Measurements from ENCODE around the gene HNRNPA3.
"Not testable (repeated sequence)": the region's sequence is repeated elsewhere in the genome, so short reads cannot be mapped to it uniquely, and the experiment has no call there.

HNRNPA3 gene

DNA sequence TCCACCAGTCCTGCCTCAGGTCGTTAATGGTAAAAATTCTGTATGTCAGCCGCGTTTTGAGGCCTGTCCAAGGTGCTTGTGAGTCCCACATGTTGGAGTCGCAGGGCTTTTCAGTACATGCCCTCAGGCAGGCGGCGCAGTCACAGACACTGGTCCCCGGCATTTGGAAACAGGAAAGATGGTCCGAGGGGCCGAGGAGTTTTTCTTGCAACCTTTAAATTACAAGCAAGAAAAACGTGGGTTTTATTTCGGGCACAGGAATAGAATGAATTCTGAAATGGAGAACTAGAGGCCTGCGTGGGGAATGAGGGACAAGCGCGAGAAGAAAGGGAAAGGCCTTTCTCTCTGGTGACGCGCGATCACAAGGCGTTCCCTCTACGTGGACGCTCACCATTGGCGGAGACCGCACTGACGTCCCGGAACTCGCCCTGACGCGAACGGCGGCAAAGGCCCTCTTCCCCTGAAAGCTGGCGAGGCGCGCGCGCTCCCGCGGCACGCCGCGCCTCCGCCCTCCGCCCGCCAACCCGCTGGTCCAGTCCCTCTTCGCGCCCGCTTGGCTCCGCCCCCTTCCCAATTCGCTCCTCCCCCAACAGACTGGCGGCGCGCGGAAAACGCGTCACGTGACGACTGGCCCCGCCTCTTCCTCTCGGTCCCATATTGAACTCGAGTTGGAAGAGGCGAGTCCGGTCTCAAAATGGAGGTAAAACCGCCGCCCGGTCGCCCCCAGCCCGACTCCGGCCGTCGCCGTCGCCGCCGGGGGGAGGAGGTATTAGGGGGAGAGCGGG is at the start of gene HNRNPA3:
Gene HNRNPA3 (plus strand): TSS at position 689 of the 785 bp plus-strand sequence. CDS start 6 bp downstream, at position 695.
- DNase-seq: peak; percentile 100

DNA sequence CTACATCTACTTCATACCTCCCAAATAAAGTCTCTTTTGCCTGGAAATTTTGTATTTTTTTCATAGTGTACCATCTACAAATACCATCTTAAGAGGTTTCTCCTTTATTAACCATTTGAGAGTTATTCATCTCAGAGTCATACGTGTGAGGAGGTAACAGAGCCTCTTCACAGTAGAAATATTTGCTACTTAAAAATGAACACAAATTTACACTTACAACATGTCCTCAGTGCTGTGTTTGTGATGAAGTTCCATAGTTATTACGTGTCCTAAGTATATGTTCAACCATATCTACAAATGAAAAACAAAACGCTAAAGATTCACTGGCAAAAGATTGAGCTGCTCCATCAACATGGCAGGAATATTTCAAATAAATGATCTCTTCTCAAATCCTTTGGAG is 48.5 kb upstream of the HNRNPA3 start:
- DNase-seq: no peak

DNA sequence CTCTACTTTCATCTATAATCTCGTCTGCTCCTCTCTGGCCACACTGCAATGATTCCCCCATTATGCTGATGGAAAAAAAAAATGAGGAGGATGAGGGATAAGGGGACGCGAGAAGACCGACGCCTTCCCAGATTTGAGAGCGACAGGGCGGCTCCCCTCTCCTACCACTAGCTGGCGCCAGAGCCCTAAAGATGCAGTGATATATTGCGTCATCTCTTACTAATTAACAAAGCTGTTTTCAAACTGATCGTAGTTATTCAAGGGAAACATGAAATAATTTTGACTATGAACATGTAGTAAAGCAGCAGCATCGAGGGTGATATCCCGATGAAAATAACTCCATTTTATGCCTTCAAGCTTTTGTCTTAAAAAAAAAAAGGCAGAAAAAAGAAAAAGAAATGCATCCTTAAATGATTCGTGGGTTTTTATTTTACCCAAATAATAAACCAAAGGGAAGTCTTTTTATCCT is 48.0 kb upstream of the HNRNPA3 start:
- peak; percentile 74 for DNase-seq

DNA sequence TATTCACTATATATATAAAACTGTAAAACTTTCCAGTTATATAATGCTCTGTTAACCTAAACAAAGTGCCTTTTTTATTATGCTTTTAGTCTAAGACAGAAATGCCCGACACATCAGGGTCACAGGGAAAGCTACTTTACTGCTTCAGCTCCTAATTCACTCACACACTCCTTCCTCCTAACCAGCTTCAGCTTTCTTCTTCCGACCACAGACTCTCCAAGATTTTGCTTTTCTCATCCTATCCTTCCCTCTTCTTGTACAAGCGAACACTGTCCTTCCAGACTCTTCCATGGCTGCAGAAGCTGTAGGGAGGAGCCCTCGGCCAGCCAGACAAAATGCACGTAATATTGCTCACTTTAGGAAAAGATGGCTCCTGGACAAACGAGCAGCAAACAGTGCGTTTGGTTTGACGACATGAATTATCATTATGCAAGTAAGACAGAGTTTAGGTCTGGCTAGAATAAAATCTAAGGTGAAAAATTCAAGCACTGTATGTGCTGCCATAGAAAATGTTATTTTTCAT is 47.5 kb upstream of the HNRNPA3 start:
- no peak for DNase-seq

DNA sequence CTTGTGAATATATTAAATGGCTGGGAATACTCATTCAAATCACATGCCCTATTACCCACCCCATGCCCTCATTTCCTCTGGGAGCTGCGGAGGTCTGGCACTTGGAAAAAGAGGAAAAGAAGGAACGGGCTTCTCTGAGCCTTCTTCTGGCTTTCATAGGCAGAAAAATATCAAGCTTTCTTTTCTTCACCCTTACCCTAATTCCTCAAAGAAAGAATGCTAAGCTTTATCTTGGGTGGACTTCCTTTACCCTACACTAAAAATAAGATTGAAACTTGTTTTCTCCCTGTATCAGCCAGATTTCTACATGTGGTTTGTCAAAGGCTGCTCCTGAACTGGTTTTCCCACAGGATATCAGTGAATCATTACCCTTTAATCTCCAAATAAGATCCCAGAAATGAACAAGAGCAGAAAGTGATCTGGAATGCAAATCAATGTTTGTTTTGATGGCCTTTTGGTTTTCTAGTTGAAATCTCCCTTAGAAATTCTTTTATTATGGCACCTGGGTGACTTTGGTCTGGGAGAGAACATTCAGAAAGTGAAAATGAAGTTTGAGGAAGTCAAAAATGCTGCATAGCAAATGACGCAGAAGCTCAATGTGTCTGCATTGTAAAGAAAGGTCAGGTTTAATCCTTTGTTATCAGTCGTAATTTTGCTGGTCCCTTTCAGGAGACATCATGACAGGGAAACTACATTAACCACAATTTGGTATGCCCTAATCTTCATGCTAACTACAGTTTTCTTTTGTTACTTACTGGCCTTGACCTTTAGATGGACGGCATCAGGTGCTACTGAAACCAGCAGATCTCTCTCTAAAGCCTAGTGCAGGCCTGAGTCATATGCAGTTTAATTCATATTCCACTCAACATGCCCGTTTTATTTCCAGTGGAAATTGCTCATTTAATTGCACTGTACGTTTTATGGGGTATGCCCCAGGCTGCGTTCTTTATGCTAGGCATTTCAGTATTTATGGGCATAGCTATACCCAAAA is 46.6 kb upstream of the HNRNPA3 start:
- DNase-seq: no peak

DNA sequence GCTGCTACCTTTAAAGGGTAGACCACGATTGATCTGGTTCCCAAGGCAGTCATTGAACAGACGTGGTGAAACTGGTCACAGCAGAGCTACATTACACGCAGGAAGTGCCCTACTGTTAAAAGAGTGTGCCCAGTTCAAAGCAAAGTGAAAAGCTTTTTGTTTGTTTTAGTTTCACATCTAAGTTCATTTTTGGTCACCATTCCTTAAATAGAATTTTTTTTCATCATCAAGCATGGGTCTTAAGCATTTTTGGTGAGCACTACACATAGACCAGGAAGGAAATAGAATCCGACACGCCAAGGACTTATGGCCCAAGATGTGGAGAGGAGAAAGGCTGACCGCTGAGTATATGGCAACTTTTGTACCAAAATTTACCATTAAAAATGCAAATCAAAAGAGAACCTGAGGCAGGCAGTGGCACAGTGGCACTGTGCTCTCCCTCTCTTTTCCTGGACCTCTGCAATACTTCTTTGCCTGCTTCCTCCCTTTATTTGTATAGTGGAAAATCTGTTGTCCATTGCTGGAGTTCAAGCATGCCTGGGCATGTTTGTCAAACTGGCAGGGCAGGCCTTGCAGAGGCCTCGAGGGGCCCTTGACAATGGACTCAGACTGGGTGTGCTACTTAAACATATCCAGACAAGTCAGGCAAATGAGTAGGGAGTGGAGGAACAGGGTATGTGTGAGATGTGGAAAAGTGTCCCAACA is 42.6 kb upstream of the HNRNPA3 start:
- DNase-seq: no peak

DNA sequence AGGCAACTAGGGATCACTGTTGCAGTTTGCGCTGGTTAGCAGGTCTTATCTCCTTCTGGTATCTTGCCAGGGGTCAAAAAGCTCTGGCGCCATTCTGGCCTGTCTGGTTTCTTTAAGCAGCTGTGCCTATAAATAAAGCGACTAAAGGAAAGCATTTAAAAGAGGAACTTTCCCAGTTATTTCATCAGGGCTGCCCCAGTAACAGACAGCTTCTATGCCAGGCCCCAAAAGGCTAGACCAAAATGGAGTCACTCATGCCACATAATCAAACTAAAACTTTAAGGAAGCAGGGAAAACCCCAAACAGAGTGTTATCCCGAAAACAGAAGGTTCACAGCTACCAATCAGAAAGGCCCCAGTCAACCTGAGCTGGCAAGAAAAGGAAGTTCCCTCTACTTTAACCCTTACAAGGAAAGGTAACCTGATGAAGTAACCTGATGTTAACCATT is 41.2 kb upstream of the HNRNPA3 start:
- DNase-seq: peak; percentile 36

DNA sequence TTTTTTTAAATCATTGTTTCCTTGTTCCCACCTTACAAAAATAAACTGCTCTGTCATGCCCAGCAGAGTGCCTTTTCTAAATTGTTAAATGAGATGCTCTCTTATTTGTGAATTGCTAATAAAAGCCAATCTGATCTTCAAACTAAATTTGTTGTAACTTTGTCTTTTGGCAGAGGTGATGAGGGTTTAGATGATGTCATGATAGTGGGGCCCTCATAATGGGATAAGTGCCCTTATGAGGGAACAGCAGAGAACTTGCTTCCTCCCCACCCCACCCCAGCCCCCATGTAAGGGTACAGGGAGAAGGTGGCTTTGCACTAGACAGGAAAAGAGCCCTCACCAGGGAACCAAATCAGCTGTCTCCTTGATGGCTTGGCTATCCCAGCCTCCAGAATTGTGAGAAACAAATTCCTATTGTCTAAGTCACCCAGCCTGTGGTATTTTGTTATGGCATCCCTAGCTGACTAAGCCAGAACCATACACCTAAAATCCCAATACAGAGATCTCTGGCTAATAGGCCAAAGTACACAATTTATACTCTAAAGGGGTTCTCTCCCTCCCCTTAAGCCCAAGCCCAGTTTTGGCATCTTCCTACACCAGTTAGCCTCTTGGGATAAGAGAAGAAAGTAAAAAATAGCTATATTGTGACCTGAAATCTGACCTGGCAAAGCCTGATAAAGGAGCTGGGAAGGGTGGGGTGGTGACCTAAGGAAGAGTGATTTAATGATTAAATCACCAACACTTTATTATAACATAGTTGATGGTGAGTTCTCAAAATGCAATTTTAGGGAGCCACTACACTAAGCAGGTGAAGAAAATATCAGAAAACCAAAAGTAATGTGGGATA is 40.3 kb upstream of the HNRNPA3 start:
- DNase-seq: no peak

DNA sequence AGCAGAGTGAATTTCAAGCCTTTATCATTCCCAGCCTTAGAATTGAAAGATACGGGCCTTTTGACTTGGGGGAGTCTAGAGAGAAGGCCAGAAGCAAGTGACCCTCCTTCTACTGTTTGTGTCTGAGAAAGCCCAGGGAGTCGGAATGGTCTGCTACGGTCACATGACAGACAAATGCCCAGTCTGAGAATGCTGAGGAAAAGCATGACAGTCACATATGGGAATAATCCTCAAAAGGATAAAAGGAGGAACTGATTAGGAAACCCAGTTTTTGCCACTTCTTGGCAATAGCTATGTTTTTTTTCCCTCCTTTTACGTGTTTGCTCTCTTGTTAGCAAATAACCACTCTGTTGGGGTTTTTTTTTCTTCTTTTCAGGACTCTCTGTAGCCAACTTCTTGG is 38.1 kb upstream of the HNRNPA3 start:
- no peak for DNase-seq

DNA sequence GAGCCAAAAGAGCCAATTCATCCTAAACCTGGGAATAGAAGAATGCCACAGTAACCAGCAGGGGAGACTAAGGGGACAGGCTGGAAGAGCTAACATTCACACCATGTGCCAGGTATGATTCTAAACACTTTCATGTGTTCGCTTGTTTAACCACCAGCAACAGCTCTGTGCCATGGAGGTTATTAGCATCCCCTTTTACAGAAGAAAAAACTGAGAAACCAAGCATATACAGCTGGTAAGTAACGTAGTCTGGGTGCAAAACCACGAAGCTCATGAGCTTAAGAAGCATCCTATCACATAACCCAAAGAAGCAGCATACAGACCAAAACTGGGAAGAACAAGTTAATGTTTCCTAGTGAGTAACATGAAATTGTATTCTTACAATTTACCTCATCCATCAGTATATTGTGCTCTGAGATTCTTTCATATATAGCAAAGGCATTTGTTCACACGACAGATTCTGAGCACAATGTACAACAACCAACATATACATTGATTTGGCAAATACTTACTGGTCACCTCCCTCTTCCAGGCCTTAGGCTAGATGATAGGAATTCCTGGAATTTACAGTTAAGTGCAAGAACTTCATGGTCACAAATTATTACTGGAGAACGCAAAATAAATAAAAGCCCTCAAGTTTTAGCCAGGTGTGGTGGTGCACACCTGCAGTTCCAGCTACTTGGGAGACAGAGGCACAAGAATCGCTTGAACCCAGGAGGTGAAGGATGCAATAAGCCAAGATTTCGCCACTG is 36.5 kb upstream of the HNRNPA3 start:
- no peak for DNase-seq

DNA sequence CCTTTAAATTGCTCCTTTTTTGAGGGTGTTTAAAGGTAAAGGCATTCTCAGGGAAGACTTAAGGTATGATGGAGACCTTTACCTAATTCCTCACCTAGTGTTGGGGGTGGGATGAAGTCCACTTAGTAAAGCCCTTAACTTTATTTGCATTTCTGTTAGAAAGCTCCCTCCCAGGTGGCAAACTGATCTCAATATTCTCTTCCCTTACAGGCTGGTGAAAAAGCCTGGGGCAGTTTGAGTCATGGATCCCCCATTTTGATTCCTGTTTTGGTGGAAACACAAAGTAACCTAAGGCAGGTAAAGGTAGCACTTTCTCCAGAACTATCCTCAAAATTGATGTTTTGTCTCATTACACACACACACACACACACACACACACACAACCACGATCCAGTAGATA is 33.8 kb upstream of the HNRNPA3 start:
- DNase-seq: no peak

DNA sequence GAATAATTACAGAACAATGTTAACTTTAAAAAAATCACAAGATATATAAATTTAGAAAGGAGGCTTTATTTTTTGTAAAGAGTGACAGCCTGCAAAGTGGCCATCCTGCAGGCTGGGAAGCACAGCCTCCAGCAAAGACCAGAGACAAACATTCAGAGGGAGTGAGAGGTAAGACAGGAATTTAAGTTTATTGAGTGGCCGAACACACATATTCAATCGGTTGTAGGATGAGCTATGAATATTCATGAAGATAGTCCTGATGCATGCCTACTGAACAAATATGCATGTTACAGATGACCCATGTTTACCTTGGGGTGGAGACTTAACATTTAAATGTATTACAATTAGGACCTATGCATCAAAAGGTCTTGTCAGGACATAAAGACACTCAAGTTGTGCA is 33.4 kb upstream of the HNRNPA3 start:
- no peak for DNase-seq

DNA sequence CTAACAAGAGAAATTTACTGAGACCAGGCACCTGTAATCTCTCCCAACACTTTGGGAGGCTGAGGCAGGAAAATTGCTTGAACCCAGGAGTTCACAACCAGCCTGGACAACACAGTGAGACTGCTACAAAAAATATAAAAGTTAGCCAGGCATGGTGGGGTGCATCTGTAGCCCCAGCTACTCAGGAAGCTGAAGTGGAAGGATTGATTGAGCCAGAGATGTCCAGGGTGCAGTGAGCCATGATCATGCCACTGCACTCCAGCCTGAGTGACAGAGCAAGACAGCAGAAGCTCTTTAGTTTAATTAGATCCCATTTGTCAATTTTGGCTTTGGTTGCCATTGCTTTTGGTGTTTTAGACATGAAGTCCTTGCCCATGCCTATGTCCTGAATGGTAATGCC is 32.9 kb upstream of the HNRNPA3 start:
- not testable (repeated sequence) for DNase-seq

DNA sequence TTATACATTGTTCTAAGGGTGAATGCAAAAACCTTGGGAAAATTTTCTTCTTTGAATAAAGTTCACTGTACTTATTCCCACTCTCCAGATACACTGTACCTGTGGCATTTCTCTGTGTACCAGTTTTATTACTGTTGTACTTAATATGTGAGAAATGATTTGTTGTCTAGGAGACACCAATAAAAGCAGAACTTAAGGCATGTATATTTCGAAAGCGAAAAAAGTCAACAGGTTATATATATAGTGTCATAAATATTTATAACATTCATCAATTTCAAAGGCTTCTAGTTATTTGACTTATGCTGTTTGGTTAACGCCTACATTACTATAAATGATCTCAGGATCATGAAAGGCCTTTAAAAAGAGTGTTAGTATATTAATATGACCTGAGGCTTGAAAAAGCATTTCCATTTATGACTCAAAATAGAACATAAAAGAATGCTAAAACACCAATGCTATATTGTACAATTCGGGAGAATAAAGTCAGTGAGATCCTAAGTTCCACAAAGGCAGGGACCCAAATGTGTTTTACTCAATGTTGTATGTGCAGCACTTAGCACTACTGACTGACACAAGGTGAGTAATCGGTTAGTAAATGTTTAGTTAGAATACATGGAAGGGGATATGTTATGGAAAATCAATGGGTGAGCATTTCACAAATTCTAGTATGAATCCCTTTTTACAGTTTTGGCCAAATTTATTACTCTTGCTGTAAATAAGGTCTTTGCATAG is 32.2 kb upstream of the HNRNPA3 start:
- no peak for DNase-seq

DNA sequence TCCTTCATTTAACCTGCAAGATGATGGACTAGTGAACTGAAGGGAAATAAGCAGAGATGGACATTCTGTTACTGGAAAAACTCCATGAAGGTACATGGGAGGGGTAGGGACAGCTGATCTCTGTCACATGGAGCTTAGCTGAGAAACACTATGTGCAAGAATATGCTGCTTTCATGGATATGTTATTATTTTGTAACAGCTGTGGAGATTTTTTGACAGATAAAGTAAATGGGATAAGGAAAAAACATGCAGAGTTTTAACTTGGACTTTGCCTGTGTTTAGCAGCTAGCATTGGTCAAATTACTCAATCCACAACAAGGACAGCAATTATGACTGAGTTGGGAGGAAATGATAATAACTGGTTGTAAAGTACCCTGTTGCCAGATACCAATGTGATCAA is 28.7 kb upstream of the HNRNPA3 start:
- no peak for DNase-seq

DNA sequence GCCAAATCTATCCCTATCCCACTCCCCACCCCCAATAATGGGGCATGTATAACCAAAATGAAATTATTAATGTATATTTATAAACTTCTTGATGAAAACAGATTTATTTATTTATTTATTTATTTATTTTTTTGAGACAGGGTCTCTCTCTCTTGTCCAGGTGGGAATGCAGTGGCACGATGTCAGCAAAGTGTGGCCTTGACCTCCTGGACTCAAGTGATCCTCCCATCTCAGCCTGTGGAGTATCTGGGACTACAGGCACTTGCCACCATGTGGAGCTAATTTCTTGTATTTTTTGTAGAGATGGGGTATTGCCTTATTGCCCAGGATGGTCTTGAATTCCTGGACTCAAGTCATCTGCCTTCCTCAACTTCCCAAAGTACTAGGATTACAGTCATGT is 28.0 kb upstream of the HNRNPA3 start:
- DNase-seq: no peak

DNA sequence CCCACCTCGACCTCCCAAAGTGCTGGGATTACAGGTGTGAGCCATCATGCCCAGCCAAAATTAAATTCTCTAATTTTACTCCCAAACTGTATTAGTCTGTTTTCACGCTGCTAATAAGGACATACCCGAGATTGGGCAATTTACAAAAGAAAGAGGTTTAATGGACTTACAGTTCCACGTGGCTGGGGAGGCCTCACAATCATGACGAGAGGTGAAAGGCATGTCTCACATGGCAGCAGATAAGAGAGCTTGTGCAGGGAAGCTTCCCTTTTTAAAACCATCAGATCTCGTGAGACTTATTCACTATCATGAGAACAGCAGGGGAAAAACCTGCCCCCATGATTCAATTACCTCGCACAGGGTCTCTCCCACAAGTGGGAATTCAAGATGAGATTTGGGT is 26.6 kb upstream of the HNRNPA3 start:
- DNase-seq: not testable (repeated sequence)

DNA sequence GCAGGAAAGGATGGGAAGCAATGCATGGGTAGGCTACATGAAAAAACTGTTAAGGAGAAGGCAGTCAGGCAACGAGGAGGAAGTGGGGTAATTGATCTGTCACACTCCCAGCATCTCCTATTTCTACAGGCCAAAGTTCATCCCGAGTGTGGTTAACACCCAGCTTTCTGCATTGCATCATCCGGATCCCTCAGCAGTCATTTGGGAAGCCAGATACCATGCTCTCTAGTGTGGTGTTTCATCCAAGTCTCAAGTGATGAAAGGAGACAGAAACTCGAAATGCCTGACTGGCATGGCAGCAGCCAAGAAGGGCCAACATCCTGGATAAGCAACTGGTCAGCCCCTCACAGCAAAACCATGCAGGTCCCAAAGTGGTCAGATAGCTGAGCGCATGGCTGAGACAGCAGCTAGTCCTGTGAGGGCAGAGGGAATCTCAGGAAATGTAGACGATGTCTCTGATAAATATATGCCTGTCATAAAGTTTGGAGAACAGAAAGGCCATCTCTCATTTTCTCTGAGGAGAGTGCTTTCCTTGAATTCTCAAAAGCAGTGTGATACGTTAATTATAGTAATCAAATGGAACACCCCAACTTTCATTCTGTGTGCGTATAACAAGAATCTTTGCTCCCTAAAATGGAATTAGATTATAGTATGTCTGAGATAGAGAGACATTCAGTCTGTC is 24.8 kb upstream of the HNRNPA3 start:
- DNase-seq: no peak
